GM21576 (cell line): ENCODE data around the gene TBL1XR1.

Experiments used
- ATAC-seq: cut with Tn5 transposase; IDR thresholded peaks from one replicate; pipeline ENCODE4 v1.9.1; 2021; ENCODE audit warnings: mild to moderate bottlenecking, moderate library complexity; ENCODE audit not compliant: unreplicated experiment

Gene TBL1XR1

GRCh38 chr3:176974279-176974678 lies 223.0 kb downstream of the TBL1XR1 start:
- no peak for ATAC-seq

GRCh38 chr3:176971613-176972174 lies 225.6 kb downstream of the TBL1XR1 start:
- ATAC-seq = no peak

GRCh38 chr3:176970770-176971169 lies 226.5 kb downstream of the TBL1XR1 start:
- ATAC-seq = no peak

GRCh38 chr3:176969506-176969905 lies 227.8 kb downstream of the TBL1XR1 start:
- no peak for ATAC-seq
